SIG-M5 treated with dmso at 0.1 percent for 504 hours (cell line): ENCODE measurements around the gene OASL.

Experiments used
- DNase-seq: peaks from one replicate; lab custom pipeline; 2025; ENCODE audit not compliant: unreplicated experiment; lab: John Stamatoyannopoulos, UW

OASL gene

DNA sequence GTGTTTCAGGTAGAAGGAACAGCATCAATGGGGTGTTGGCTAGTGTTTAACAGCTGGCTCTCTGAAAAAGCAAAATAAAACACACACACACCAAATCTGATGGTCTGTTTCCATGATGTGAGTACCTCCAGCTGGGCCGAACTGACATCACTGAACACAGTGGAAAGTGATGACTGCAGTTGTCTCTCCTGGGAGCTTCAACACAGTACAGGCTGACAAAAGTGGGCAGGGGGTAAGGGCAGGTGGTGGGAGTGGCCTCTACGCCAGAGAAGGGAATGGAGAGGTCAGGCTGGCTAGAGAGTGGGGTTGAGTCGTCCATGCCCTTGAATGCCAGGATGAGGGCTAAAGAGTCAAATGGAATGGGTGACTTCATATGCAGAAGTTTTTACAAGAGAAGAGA lies 68.7 kb downstream of the OASL start:
- no peak for DNase-seq
